CD14-positive monocyte (primary cell): Measurements from ENCODE around the gene SMIM3. TPM values are rescaled to one million over a fixed set of nuclear protein-coding genes. Genes with fewer than 3 reads are reported as not detected.

Experiments
- DNase-seq, 3 donors: peaks; one replicate each; pipeline ENCODE4 v3.0.0-alpha.2; 2011 to 2022
- H2AFZ ChIP-seq: 2 replicates; pipeline ENCODE4 v1.6.0; 2012; ENCODE audit warnings: mild to moderate bottlenecking, low read depth, low read length, inconsistent platforms; ENCODE audit not compliant: insufficient read depth, poor library complexity, severe bottlenecking
- H3K27ac ChIP-seq, 2 donors: 1 replicate in 1 of 2; 2 replicates in 1 of 2; pipeline ENCODE4 v1.5.1; 2012 to 2013; ENCODE audit warnings: low read length in 2 of 2, control low read depth in 1 of 2, inconsistent platforms in 1 of 2, low read depth in 1 of 2, mild to moderate bottlenecking in 1 of 2
- H3K27me3 ChIP-seq, 2 donors: one replicate each; pipeline versions ENCODE4 v1.6.0 to v1.6.1; 2011 to 2013; ENCODE audit warnings: low read length in 2 of 2; ENCODE audit not compliant: control insufficient read depth in 2 of 2, insufficient read depth in 2 of 2
- H3K36me3 ChIP-seq, 2 donors: replicated peaks in 1 of 2; 1 replicate in 1 of 2; 2 replicates in 1 of 2; pipeline versions ENCODE4 v1.5.1 to v1.6.1; 2012 to 2013; ENCODE audit warnings: low read length in 2 of 2, control low read depth in 1 of 2, inconsistent platforms in 1 of 2, mild to moderate bottlenecking in 1 of 2; ENCODE audit not compliant: insufficient read depth in 2 of 2, control insufficient read depth in 1 of 2
- H3K4me1 ChIP-seq, 2 donors: 1 replicate in 1 of 2; 2 replicates in 1 of 2; pipeline versions ENCODE4 v1.5.1 to v1.6.1; 2012 to 2013; ENCODE audit warnings: low read length in 2 of 2, control low read depth in 1 of 2, inconsistent platforms in 1 of 2, mild to moderate bottlenecking in 1 of 2, moderate library complexity in 1 of 2; ENCODE audit not compliant: insufficient read depth in 2 of 2, control insufficient read depth in 1 of 2
- H3K4me2 ChIP-seq: replicated peaks from 2 replicates; pipeline ENCODE3; 2012; ENCODE audit warnings: low read length, moderate library complexity, mild to moderate bottlenecking; ENCODE audit not compliant: poor library complexity, severe bottlenecking; ENCODE audit errors: extremely low read depth
- H3K4me3 ChIP-seq, 3 experiments: fragments of 200-600 bp in 1 of 3; sonication (generic) in 1 of 3; replicated peaks in 1 of 3; 1 replicate in 2 of 3; 2 replicates in 1 of 3; pipeline ENCODE4 v1.5.1; 2011 to 2013; ENCODE audit warnings: low read length in 3 of 3, mild to moderate bottlenecking in 3 of 3, control low read depth in 2 of 3, low read depth in 2 of 3, inconsistent platforms in 1 of 3, moderate library complexity in 1 of 3
- H3K79me2 ChIP-seq: 2 replicates; pipeline ENCODE4 v1.6.0; 2012; ENCODE audit warnings: mild to moderate bottlenecking, control low read depth, inconsistent platforms, low read length, moderate library complexity; ENCODE audit not compliant: insufficient read depth
- H3K9ac ChIP-seq: 2 replicates; pipeline ENCODE4 v1.6.0; 2017; ENCODE audit warnings: low read length, mild to moderate bottlenecking; ENCODE audit not compliant: insufficient read depth, poor library complexity, severe bottlenecking
- H3K9me3 ChIP-seq, 2 donors: replicated peaks in 1 of 2; 1 replicate in 1 of 2; 2 replicates in 1 of 2; pipeline versions ENCODE4 v1.5.1 to v1.6.1; 2012 to 2013; ENCODE audit warnings: low read length in 2 of 2, control low read depth in 1 of 2; ENCODE audit not compliant: control insufficient read depth in 1 of 2, insufficient read depth in 1 of 2
- H4K20me1 ChIP-seq: 2 replicates; pipeline ENCODE4 v1.6.0; 2012; ENCODE audit warnings: mild to moderate bottlenecking, low read length, control low read depth, moderate library complexity; ENCODE audit not compliant: insufficient read depth
- H3K27ac Mint-ChIP-seq, 7 donors: one replicate each; pipeline ENCODE4 v1.8.0; 2020; ENCODE audit warnings: mild to moderate bottlenecking in 7 of 7, mixed read lengths in 7 of 7, moderate library complexity in 6 of 7, inconsistent platforms in 2 of 7
- H3K27me3 Mint-ChIP-seq, 3 donors: one replicate each; pipeline ENCODE4 v1.8.0; 2021 to 2022; ENCODE audit warnings: low read depth in 3 of 3, mild to moderate bottlenecking in 3 of 3, mixed read lengths in 3 of 3, moderate library complexity in 3 of 3, inconsistent platforms in 1 of 3
- H3K36me3 Mint-ChIP-seq, 2 donors: one replicate each; pipeline ENCODE4 v1.8.0; 2020; ENCODE audit warnings: mixed read lengths in 2 of 2, inconsistent platforms in 1 of 2, mild to moderate bottlenecking in 1 of 2
- H3K4me1 Mint-ChIP-seq: one replicate; pipeline ENCODE4 v1.8.0; 2020; ENCODE audit warnings: mild to moderate bottlenecking, mixed read lengths
- H3K4me3 Mint-ChIP-seq, 2 donors: one replicate each; pipeline ENCODE4 v1.8.0; 2020; ENCODE audit warnings: mild to moderate bottlenecking in 2 of 2, mixed read lengths in 2 of 2, moderate library complexity in 1 of 2
- H3K9me3 Mint-ChIP-seq, 7 donors: one replicate each; pipeline ENCODE4 v1.8.0; 2020 to 2022; ENCODE audit warnings: mixed read lengths in 7 of 7, mild to moderate bottlenecking in 6 of 7, moderate library complexity in 6 of 7, inconsistent platforms in 2 of 7
- CTCF ChIP-seq: fragments of 200-600 bp; IDR thresholded peaks from one replicate; pipeline ENCODE4 v1.8.0; 2022; ENCODE audit warnings: antibody characterized with exemption, mild to moderate bottlenecking
- WGBS: methylation state at CpG from one replicate; pipeline ENCODE4 v1.1.5; 2013; ENCODE audit warnings: missing lambda C conversion rate; ENCODE audit not compliant: insufficient coverage; 5-methylcytosine and 5-hydroxymethylcytosine counted together
- intact Hi-C, 2 donors: fragments of 100-400 bp; cut with micrococcal nuclease; formaldehyde crosslinking; loops; one replicate each; pipeline versions ENCODE4 v1.15.0 to v1.15.1; 2023
- polyA plus RNA-seq, 3 donors: library from polyadenylated mRNA; depleted of rRNA in 1 of 3; unstranded in 2 of 3; stranded (reverse) in 1 of 3; fragments of 300-500 nt in 2 of 3; fragments of >200 nt in 1 of 3; fragmentation: Illumina TruSeq in 2 of 3; gene quantifications; 1 replicate in 2 of 3; 2 replicates in 1 of 3; pipeline ENCODE4 v1.2.3, GENCODE V29; 2012 to 2021

Gene SMIM3
- polyA plus RNA-seq, 3 donors = 41.7 to 52.2 (median 45.4) TPM

DNA sequence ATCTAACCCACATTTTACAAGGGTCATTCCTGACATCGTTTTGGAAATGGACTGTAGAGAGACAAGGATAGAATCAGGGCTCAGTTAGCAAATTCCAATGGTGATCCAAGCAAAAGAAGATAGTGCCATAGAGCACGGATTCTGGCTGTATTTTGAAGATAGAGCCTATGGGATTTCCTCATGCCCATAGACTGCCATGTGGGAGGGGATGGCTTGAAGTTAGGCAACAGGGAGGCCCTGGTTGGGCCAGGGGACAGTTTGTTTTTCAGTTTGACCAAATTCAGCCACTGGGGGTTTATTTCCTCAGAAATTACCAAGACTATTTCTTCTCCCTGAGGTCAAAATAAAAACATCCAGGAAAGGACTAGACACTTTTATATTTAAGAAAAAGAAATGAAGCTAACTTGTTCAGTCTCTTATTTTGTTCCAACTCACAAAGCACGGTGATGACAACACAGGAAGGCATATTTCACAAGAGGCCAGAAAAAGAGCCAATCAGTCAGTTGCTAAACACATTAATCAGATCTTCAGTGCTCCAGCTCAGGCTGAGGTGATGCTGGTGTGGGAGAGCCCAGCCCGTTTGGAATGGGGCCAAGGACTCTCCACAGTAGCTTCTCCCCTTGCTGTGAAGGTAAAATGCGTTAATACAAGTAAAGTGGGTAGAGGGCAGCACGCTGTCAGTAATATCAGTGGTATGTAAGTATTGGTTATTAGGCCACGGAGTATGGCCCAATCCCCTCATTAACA, 15.4 kb upstream of the SMIM3 start:
- peaks cover 0 to 1% (median 0%) of the 10 kb centered on the region in 3 donors for H3K27me3 Mint-ChIP-seq
- intact Hi-C loops = loop anchor here (2.0 to 10.0 kb wide), 3 partner anchors 14 to 698 kb away; no protein-coding TSS in a partner anchor
- H4K20me1 ChIP-seq = no peaks in the 10 kb centered on the region
- peak overlapping the region in 1 of 3 experiments; percentile 55 for H3K4me3 ChIP-seq
- H3K4me1 ChIP-seq = peaks cover 78 to 86% of the 10 kb centered on the region in 2 donors
- no peaks in the 10 kb centered on the region for H3K9me3 Mint-ChIP-seq
- 0% methylated on average over 3 of the region's 7 CpGs for WGBS
- no peak overlapping the region for H2AFZ ChIP-seq
- peak overlapping the region; percentile 53 for H3K9ac ChIP-seq
- H3K79me2 ChIP-seq = peaks cover 20% of the 10 kb centered on the region
- DNase-seq = peak; percentile 87 to 96 (median 95)
- H3K27ac ChIP-seq = peak overlapping the region; percentile 86 to 95
- peaks cover 0 to 3% of the 10 kb centered on the region in 2 donors for H3K36me3 Mint-ChIP-seq
- H3K9me3 ChIP-seq = no peaks in the 10 kb centered on the region
- peaks cover 67% of the 10 kb centered on the region for H3K4me1 Mint-ChIP-seq
- peak overlapping the region; percentile 34 for H3K4me2 ChIP-seq
- peak overlapping the region; percentile 96 to 99 (median 98) for H3K27ac Mint-ChIP-seq
- no peaks in the 10 kb centered on the region for H3K36me3 ChIP-seq
- TF ChIP-seq CTCF = no peak
- H3K4me3 Mint-ChIP-seq = peak overlapping the region in 1 of 2 donors; percentile 81
- no peaks in the 10 kb centered on the region for H3K27me3 ChIP-seq

DNA sequence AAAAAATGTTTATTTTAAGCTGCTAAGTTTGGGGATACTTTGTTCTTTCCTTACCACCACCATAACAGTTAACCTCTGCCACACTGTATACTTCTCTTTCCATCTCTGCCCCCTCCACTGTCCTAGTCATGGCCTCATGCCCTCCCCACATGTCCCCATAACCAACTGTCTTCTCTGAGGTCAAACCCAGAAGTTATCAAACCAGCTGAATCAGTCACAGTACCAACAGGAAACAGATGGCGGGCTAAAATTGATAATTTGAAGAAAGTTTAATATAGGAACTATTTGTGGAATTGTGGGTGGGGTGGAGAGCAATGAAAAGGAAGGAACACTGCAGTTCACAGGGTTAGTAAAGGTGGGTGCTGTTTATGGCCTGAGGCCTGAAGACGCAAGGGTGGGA, 14.0 kb upstream of the SMIM3 start:
- no peak overlapping the region for H2AFZ ChIP-seq

More for the DNA sequence above, 14.0 kb upstream of the SMIM3 start:
- Mint-ChIP-seq H3K9me3 (no peaks in the 10 kb centered on the region), H3K36me3 (peaks cover 0 to 3% of the 10 kb centered on the region in 2 donors), H3K4me3 (peak overlapping the region in 1 of 2 donors; percentile 63), H3K27ac (peak overlapping the region; percentile 96 to 99 (median 98)), H3K27me3 (peaks cover 0 to 1% (median 0%) of the 10 kb centered on the region in 3 donors), H3K4me1 (peaks cover 66% of the 10 kb centered on the region)
- Histone ChIP-seq H3K4me1 (peaks cover 72 to 79% of the 10 kb centered on the region in 2 donors), H3K27me3 (no peaks in the 10 kb centered on the region), H3K4me2 (peak overlapping the region; percentile 65), H3K4me3 (peak overlapping the region in 1 of 3 experiments; percentile 55), H3K9me3 (no peaks in the 10 kb centered on the region), H4K20me1 (no peaks in the 10 kb centered on the region), H3K79me2 (peaks cover 11% of the 10 kb centered on the region), H3K27ac (peak overlapping the region; percentile 86 to 95), H3K9ac (no peak overlapping the region), H3K36me3 (no peaks in the 10 kb centered on the region)
- TF ChIP-seq CTCF = no peak
- DNase-seq = peak in 1 of 3 donors; percentile 51
- WGBS = 0% methylated on average over 2 of the region's 2 CpGs
- intact Hi-C loops = loop anchor here (10.0 kb wide), 2 partner anchors 290 to 700 kb away; no protein-coding TSS in a partner anchor
